Measurements from ENCODE around the gene SFXN4.

DNA sequence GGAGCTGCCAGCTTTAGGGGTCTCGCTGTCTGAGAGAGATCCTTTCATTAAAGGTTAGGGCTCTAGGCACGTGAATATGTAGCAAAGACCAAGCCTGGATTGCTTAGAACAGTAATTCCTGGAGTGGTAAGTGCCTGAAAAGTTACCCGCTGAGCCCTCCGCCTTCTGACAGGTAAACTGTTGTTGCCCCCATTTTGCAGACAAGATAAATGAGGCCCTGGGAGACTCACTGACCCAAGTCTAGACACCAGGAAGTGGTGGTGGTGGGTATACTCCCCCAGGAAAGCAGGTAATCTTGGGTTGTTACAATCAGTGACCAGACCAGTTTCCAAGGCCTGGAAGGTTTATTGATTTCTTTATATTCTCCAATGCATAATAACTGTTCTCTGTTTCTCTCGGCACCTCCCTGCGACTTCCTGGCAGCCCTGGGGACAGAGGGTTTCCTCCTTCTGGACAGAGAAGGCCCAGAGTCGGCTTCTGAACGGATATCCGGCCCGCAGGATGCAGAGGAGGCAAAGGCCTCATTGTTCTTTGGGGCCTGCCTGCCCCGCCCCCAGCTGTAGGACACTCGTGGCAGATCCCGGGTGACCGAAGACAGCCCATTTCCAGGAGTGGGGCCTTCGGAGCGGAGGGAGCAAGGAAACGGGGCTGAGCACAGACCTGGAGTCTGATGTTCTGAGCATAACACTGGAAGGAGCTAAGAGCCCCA is 40.5 kb upstream of the SFXN4 start:
- TF ChIP-seq CTCF (IDR thresholded peaks at IDR 0.05) (no peak), POLR2A (IDR thresholded peaks at IDR 0.05) (no peak), EP300 (IDR thresholded peaks at IDR 0.05) (no peak)
